Nephron (organoid): ENCODE measurements around the gene WIPF2.

Source experiments
- H3K27ac Mint-ChIP-seq, 3 experiments: 2 replicates each; pipeline ENCODE4 v1.8.0; 2020; ENCODE audit warnings: mixed read lengths in 3 of 3, mild to moderate bottlenecking in 2 of 3, moderate library complexity in 1 of 3
- H3K27me3 Mint-ChIP-seq: 2 replicates; pipeline ENCODE4 v1.8.0; 2021; ENCODE audit warnings: low read depth, mild to moderate bottlenecking, moderate library complexity, mixed read lengths
- H3K36me3 Mint-ChIP-seq: 2 replicates; pipeline ENCODE4 v1.8.0; 2020; ENCODE audit warnings: low read depth, mixed read lengths
- H3K4me1 Mint-ChIP-seq: 2 replicates; pipeline ENCODE4 v1.8.0; 2020; ENCODE audit warnings: mixed read lengths
- H3K4me3 Mint-ChIP-seq, 3 experiments: 2 replicates each; pipeline ENCODE4 v1.8.0; 2020; ENCODE audit warnings: mild to moderate bottlenecking in 3 of 3, mixed read lengths in 3 of 3, moderate library complexity in 2 of 3
- H3K9me3 Mint-ChIP-seq: 2 replicates; pipeline ENCODE4 v1.8.0; 2020; ENCODE audit warnings: mixed read lengths
- CTCF ChIP-seq, 3 experiments: fragments of 200-600 bp; sonication (generic); IDR thresholded peaks; one replicate each; pipeline ENCODE4 v1.5.0; 2021; ENCODE audit warnings: antibody characterized with exemption in 3 of 3; ENCODE audit not compliant: unreplicated experiment in 3 of 3

The WIPF2 gene

GRCh38 chr17:40284085-40284713, 65.1 kb downstream of the WIPF2 start:
- Mint-ChIP-seq H3K27me3 (no peaks in the 10 kb centered on the region), H3K36me3 (peaks cover 36% of the 10 kb centered on the region), H3K27ac (peak overlapping the region; percentile 15 to 91 (median 75)), H3K4me3 (no peak overlapping the region), H3K9me3 (no peaks in the 10 kb centered on the region), H3K4me1 (peaks cover 22% of the 10 kb centered on the region)
- no peak for TF ChIP-seq CTCF (IDR thresholded peaks at IDR 0.05; ENCODE audit: unreplicated experiment in 3 of 3)

DNA sequence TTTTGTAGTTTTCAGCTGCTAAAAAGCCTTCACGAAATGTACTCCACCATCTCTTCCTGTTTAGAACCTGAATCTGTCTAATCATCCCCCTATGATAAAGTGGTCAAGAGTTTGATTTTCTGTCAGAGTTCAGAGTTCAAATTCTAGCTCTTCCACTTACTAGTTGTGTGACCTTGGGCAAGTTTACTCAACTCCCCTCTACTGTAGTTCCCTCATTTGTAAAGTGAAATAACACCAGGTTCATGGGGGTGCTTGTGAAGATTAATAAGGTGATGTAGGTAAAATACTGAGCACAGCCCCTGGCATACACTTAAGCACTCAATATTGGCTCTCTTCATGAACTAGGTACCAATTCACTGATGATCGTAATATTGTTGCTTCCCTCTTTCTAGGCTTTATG, 67.4 kb downstream of the WIPF2 start:
- no peak for TF ChIP-seq CTCF (IDR thresholded peaks at IDR 0.05; ENCODE audit: unreplicated experiment in 3 of 3)
- H3K4me1 Mint-ChIP-seq = peaks cover 27% of the 10 kb centered on the region
- no peaks in the 10 kb centered on the region for H3K9me3 Mint-ChIP-seq
- no peak overlapping the region for H3K4me3 Mint-ChIP-seq
- H3K36me3 Mint-ChIP-seq = peaks cover 21% of the 10 kb centered on the region
- no peaks in the 10 kb centered on the region for H3K27me3 Mint-ChIP-seq
- no peak overlapping the region for H3K27ac Mint-ChIP-seq

- TF ChIP-seq CTCF (IDR thresholded peaks at IDR 0.05; ENCODE audit: unreplicated experiment in 3 of 3) = no peak
- Mint-ChIP-seq H3K27me3 (no peaks in the 10 kb centered on the region), H3K4me1 (peaks cover 27% of the 10 kb centered on the region), H3K9me3 (no peaks in the 10 kb centered on the region), H3K4me3 (peak overlapping the region; percentile 91 to 96 (median 96)), H3K36me3 (peaks cover 14% of the 10 kb centered on the region), H3K27ac (no peak overlapping the region)
These were observed 68.0 kb downstream of the WIPF2 start for GRCh38 chr17:40287159-40287493.

- H3K27me3 Mint-ChIP-seq = no peaks in the 10 kb centered on the region
- peaks cover 9% of the 10 kb centered on the region for H3K36me3 Mint-ChIP-seq
- no peaks in the 10 kb centered on the region for H3K9me3 Mint-ChIP-seq
- H3K27ac Mint-ChIP-seq = peak within 1 kb of the TSS; percentile 31 to 91 (median 85)
- no peak for TF ChIP-seq CTCF (IDR thresholded peaks at IDR 0.05; ENCODE audit: unreplicated experiment in 3 of 3)
- peak within 1 kb of the TSS; percentile 91 to 96 (median 96) for H3K4me3 Mint-ChIP-seq
- H3K4me1 Mint-ChIP-seq = peaks cover 27% of the 10 kb centered on the region
These were observed 68.6 kb downstream of the WIPF2 start, which contains the start of gene CDC6 for GRCh38 chr17:40287494-40288369. Gene CDC6, plus strand, starts transcription at chr17:40287879. Its CDS starts 1,542 bp downstream, at chr17:40289421.

DNA sequence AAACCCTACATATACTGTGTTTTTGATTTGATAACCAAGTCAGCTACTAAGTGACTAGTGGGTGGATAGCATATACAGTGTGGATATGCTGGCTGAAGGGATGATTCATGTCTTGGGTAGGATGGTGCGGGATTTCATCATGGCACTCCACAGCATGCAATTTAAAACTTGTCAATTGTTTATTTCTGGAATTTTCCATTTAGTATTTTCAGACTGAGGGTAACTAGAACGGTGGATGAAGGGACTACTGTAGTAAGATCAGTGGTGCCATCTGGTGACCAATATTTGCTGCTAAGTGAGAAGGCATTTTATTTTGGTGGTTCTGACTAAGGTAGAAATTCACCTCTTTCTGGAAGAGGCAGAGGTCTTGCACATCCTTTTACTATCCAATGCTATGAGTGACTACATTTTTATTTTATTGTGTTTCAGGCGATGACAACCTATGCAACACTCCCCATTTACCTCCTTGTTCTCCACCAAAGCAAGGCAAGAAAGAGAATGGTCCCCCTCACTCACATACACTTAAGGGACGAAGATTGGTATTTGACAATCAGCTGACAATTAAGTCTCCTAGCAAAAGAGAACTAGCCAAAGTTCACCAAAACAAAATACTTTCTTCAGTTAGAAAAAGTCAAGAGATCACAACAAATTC, 71.7 kb downstream of the WIPF2 start:
- H3K4me3 Mint-ChIP-seq = peak overlapping the region; percentile 32 to 70 (median 59)
- peaks cover 19% of the 10 kb centered on the region for H3K36me3 Mint-ChIP-seq
- TF ChIP-seq CTCF (IDR thresholded peaks at IDR 0.05; ENCODE audit: unreplicated experiment in 3 of 3) = peak; percentile 61 to 62 (median 62)
- H3K27ac Mint-ChIP-seq = peak overlapping the region in 1 of 3 experiments; percentile 25
- H3K27me3 Mint-ChIP-seq = no peaks in the 10 kb centered on the region
- H3K9me3 Mint-ChIP-seq = no peaks in the 10 kb centered on the region
- H3K4me1 Mint-ChIP-seq = peaks cover 27% of the 10 kb centered on the region
